HG03280 (cell line): ENCODE data around the gene AURKAIP1.
"Not testable (repeated sequence)": the region's sequence is repeated elsewhere in the genome, so short reads cannot be mapped to it uniquely, and the experiment has no call there.

Experiments
- ATAC-seq: cut with Tn5 transposase; IDR thresholded peaks from one replicate; pipeline ENCODE4 v1.9.1; 2021; ENCODE audit warnings: mild to moderate bottlenecking, moderate library complexity; ENCODE audit not compliant: unreplicated experiment

AURKAIP1 gene

DNA sequence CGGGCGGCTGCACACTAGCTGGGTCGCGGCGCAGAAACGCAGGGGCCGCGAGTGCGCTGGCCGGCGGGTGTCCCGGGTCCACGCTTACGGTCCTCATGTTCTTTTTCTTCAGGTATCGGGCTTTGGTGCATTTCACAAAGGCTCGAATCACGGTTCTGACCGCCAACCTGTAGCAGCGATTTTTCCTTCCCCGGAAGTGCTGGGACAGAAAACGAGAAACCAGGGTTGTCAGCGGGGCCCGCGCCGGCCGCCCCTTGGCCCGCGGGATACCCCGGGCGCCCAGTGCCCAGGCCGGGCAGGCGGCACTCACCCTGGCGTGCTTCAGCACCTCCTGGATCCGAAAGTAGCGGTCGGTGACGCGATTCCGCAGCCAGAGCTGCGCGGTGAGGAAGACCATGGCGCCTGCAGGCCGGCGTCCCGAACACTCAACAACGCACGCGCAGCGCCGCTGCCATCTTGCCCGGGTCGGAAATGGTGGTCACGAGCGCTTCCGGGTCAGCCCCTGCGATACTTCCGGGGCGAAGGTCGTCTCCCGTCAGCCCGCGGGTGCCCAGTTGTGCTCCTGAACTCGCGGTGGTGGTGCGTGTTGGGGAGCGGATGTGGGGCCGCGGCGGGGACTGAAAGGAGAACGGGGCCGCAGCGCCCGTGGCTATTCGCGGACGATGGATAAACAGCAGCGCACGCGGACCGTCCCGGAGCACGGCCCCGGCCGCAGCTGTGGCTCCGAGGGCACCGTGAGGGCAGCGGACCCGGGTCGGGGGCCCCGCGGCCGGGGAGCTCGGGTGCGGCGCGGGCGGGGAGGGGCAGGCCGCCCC, 32.0 kb upstream of the AURKAIP1 start, which contains the start of gene MRPL20:
TSS of gene MRPL20 (minus strand) at position 473 of the 815 bp plus-strand sequence. CDS start at position 397, 76 bp downstream.
- peak; percentile 92 for ATAC-seq

GRCh38 chr1:1406101-1406820, 31.3 kb upstream of the AURKAIP1 start:
- no peak for ATAC-seq

DNA sequence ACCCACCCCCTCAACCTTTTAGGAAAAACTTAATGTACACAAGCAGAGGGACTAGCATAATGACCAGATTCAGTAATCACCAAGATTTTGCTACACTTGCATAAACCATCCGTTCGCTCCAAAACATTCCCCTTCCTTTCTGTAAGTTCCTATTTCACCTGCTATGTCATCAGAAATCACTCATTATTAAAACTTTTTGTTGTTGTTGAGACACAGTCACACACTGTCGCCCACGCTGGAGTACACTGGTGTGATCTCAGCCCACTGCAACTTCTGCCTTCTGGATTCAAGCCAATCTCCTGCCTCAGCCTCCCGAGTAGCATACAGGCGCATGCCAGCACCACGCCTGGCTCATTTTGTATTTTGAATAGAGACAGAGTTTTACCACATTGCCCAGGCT, 28.6 kb upstream of the AURKAIP1 start:
- ATAC-seq, result no peak

DNA sequence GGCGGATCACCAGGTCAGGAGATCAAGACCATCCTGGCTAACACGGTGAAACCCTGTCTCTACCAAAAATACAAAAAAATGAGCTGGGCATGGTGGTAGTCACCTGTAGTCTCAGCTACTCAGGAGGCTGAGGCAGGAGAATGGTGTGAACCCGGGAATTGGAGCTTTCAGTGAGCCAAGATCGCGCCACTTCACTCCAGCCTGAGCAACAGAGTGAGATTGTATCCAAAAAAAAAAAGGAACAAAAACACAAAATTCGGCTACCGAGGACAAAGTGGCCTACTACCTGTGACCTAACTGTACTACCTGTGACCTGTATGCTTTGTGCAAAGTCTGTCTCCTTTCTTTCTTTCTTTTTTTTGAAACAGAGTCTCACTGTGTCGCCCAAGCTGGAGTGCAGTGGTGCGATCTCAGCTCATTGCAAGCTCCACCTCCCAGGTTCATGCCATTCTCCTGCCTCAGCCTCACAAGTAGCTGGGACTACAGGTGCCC, 27.9 kb upstream of the AURKAIP1 start:
- ATAC-seq, result not testable (repeated sequence)

DNA sequence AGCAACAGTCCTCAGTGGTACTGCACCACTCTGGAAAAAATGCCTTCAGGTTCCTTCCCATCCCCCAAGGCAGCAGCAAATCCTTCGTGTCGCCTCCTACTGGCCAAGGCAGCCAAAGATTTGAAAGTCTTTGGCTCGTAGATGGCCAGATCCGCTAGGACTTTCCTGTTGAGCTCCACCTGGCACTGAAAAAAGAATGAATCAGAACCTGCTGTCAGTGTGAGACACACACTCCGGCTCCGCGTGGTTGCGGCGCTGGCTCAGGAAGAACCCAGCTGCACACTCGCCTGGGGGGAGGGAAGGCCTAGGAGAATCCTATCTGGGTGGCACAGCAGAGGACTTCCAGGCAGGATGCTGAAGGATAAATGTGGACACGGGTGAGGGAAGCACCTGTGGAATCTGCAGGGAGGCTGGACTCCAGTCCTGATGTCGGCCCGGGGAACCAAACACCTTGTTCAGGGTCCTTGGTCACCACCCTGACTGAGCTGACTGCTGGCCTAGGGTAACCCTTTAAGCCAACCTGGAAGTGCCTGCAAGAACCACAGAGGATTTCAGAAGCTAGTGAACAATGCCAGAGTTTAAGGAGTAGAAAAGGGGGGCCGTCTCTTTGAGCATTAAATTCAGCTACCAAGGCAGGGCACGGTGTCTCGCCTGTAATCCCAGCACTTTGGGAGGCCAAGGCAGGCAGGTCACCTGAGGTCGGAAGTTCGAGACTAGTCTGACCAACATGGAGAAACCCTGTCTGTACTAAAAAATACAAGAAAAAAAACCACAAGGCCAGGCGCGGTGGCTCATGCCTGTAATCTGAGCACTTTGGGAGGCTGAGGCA, 27.3 kb upstream of the AURKAIP1 start:
- ATAC-seq, result no peak

DNA sequence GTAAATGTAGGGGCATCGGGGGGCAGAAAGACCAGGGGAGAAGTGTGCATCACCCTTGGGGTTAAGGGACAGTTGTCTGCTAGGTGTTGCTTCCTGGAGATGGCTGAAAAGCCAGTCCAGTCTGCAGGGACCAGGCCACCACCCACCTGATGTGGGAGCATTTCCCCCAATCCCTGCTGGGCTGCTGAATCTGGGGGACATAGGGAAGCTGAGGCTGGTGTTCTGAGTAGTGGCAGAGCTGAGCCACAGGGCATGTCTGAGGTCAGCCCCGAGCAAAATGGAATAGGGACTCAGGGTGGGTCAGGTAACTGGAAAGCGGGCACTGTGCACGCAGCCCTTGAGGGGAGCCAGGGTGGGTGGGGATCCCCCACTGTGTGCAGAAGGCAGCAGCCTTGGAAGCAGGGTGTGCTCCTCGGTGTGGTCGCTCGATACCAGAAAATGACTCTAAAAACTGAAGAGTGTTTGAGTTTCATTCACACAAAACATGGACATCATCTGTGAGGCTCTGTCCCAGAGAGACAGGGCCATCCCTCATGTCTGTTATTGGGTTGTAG, 26.5 kb upstream of the AURKAIP1 start:
- ATAC-seq, result no peak

DNA sequence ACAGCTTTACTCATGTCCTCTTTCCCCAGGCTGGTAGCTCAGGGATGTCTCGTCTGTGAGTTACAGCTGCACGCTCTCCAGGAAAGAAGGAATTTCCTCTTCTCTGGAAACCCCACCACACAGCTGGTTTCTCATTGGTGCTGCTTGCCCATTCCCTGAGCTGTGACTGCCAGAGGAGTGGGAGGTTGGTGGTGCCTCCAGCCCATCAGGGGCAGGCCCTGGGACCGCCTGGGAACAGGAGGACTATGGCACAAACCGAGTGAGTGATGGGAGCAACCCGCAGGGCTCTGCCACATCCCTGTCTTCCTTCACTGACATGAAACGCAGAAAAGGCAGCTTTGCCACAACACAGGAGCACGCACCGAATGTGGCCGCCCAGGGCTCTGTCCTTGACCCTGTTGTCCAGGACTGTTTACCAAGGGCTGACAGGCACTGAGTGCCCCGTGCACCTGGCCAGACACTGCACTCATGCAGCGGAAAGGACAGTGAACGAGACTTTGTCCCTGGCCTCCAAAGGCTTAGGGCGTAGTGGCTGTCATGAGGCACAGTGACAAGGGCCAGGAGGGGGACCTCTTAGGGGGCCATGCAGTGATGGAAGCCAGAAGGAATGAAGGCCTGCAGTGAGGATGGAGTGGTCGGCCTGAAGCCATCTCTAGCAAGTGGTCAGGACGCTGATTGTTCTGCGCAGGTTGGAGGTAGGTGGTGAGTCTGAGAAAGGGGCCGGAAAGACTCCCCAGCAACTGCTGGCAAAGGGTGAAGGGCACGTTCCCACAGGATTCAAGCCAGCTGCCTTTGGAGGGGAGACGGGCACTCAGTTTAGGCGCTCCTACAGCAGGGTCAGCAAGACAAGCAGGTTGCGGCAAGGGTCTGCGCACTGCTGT, 25.8 kb upstream of the AURKAIP1 start:
- no peak for ATAC-seq

GRCh38 chr1:1399872-1400575, 25.0 kb upstream of the AURKAIP1 start:
- ATAC-seq, result no peak

DNA sequence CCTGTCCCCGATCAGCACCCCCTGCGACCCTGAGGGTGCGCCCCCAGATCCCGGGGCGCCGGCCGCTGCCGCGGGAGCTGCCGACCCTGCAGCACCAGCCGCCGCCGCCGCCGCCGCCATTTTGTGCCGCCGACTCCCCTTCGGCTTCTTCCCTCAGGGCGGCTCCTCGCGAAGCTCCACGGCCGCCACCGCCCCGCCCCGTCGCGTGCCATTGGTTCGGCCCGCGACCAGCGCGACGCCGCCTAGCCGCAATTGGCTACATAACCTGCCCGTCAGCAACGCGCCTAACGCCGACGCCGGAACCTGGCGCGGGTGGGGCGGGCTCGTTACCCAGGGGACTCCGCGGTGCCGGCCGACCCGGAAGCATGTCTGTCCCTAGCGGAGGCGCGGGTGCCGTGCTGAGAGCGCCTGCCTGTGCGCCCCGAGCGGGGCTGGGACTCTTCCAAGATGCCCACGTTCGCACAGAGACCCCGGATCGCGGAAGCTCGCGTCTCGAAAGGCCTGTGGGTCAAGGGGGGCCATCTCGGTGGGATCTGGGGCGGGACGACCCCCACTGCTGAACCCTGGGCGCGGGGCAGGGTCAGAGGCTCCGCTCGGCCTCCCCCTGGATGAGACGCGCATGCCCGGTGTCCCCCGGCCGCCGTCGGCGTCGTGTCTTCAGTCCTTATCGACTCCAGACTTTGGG, 24.3 kb upstream of the AURKAIP1 start, which contains the start of gene CCNL2:
TSS of gene CCNL2 (minus strand) at position 149 of the 685 bp plus-strand sequence. CDS start at position 120, 29 bp downstream.
- ATAC-seq, result peak; percentile 93

GRCh38 chr1:1398677-1399186, 23.7 kb upstream of the AURKAIP1 start:
- peak; percentile 8 for ATAC-seq

DNA sequence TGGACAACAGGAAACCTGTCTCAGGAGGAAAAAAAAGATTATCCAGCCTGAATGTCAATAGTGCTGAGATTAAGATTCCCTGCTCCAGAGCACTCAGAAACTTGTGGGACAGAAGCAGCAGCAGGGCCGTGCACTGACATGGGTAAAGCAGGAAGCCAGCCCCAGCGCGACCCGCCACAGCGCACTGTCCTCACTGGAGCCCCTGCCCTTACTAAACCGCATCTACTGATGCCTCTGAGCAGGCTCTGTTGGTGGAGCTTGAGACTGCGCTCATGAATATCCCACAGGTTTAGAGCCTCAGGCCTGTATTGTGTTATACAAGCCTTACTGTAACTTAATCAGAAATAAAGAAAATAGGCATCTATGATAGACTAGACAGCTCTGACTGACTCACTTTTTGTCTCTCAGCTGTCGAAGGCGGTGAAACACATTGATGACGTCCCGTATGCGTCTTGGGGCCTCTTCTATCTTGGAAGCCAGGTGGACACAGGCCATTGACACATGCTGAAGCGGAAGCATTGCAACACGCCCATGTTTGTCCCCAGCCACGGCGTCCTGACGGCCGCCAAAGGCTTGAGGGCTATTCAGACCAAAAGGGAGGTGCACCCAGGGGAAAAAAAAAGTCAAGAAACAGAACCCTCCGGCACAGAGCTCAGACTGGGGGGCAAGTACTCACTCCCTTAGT, 23.0 kb upstream of the AURKAIP1 start:
- no peak for ATAC-seq

DNA sequence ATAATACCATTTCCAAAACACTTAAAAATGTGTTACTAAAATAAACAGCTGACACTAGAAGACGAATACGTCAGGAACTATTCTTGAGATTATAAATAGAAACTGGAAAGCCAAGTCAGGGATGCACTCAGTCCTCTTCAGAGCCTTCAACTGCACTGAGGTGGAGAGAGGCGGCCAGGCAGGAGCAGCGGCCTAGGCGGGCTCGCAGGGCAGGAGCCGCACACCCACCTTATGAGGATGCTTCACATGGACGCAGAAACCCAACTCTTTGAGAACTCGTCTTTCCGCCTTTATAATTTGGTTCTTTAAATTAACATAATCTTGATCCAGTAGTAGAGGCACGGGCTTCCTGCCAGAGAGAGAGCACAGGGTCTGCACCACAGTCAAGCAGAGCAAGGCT, 20.2 kb upstream of the AURKAIP1 start:
- ATAC-seq, result no peak

DNA sequence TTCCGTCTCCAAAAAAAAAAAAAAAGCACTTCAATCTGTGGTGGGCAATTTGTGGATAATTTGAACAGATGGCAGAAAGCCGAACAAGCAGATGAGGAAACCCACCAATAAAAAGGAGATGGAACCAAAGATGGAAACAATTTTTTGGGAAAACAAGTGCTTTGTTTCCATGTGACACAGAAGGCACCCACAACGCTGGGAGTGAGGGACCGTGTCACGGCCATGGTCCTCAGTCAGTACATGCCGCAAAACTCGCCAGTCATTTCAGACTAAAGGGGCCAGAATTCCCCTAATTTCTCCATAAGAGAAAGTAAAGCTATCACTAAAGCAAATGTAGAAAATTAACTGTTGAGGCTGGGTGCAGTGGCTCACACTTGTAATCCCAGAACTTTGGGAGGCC, 19.1 kb upstream of the AURKAIP1 start:
- no peak for ATAC-seq

DNA sequence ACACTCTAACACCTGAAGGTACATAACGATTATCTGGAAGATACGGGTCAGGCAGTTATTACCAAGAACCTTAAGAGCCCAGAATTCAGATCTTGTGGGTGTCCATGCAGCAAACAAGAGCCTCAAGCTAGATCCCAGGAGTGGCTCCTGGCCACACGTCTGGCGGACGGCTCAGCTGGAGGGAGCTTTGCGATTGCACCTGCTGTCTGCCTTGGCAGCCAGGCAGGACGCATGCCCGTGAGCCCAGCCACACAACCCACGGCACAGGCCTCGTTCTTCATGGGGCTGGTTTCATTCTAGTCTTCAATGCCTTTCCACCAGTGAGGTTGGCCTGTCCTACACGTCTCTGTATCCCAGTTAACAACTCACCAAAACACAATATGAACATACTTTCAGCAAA, 18.4 kb upstream of the AURKAIP1 start:
- no peak for ATAC-seq

DNA sequence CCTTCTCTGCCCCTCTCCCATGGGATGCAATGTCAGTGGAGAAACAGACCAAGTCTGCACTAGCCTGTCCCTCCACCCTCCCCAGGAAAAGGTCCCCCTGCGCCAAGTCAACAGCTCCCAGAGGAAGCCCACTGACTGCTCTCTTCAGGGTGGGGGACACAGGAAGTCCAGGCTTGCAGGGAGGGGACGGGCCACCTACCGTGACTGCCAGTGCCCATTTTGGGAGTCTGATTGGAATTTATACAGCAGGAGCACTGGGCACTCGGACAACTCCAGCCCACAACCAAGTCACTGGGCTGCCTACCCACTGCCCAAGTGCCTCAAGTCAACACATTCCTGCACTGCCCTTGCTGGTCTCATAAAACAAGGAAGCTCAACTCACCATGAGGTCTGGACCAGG, 18.0 kb upstream of the AURKAIP1 start:
- no peak for ATAC-seq

- no peak for ATAC-seq
These were observed 16.2 kb upstream of the AURKAIP1 start for GRCh38 chr1:1391225-1391624.

GRCh38 chr1:1390675-1391074, 15.7 kb upstream of the AURKAIP1 start:
- ATAC-seq, result no peak

DNA sequence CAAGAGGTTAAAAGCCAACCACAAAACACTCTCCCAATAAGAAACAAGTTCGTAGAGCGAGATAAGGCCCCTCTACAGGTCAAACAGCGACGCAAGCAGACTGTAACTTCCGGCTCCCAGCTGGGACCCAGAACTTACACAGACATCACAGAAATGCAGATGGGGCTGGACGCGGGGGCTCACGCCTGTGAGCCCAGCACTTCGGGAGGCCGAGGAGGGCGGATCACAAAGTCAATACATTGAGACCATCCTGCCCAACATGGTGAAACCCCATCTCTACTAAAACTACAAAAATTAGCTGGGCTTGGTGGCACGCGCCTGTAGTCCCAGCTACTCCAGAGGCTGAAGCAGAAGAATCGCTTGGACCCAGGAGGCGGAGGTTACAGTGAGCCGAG, 13.1 kb upstream of the AURKAIP1 start:
- ATAC-seq, result no peak
